ENCODE data around the gene GRXCR1. TPM values are rescaled to one million over a fixed set of nuclear protein-coding genes. Genes with fewer than 3 reads are reported as not detected.

The GRXCR1 gene
- total and polyA plus RNA-seq, 2 experiments from 2014 or later, result not detected

- H3K4me2 ChIP-seq (ENCODE audit: unreplicated experiment), result no peak overlapping the region
- 0 to 3% methylated on average over 1 of the region's 1 CpG for WGBS, 2 experiments (ENCODE audit: low coverage in 1 of 2, low lambda C conversion rate in 2 of 2, missing lambda C conversion rate in 2 of 2)
- no peaks in the 10 kb centered on the region for H3K9me2 ChIP-seq (ENCODE audit: insufficient read depth)
- no peaks in the 10 kb centered on the region for H3K36me3 ChIP-seq (ENCODE audit: low read depth)
- no peak for DNase-seq
- H3K4me3 ChIP-seq, result no peak overlapping the region
- no peaks in the 10 kb centered on the region for H3K9me3 ChIP-seq (ENCODE audit: low read depth)
- no peak overlapping the region for H3K9ac ChIP-seq
- H3K79me2 ChIP-seq (ENCODE audit: insufficient read depth), result no peaks in the 10 kb centered on the region
- H3K27me3 ChIP-seq (replicated peaks; ENCODE audit: insufficient read depth), result no peaks in the 10 kb centered on the region
- H2AFZ ChIP-seq, result no peak overlapping the region
- no peaks in the 10 kb centered on the region for H3F3A ChIP-seq (ENCODE audit: insufficient read depth)
- no peaks in the 10 kb centered on the region for H4K20me1 ChIP-seq (ENCODE audit: insufficient read depth)
- H3K4me1 ChIP-seq (ENCODE audit: insufficient read depth), result no peaks in the 10 kb centered on the region
- H3K27ac ChIP-seq, result no peak overlapping the region
- in situ Hi-C loops (cut with MboI), result no loop called here
- no peak for TF ChIP-seq EZH2 (IDR thresholded peaks at IDR 0.05; ENCODE audit: insufficient read depth, poor library complexity, severe bottlenecking)
- TF ChIP-seq EZH2phosphoT487 (IDR thresholded peaks at IDR 0.05; ENCODE audit: insufficient read depth, low read depth), result no peak
Measured at GRCh38 chr4:43047058-43047457, 154.5 kb downstream of the GRXCR1 start.

GRCh38 chr4:43048570-43048969 is 156.1 kb downstream of the GRXCR1 start:
- no peaks in the 10 kb centered on the region for H3K9me2 ChIP-seq (ENCODE audit: insufficient read depth)
- no peaks in the 10 kb centered on the region for H3K79me2 ChIP-seq (ENCODE audit: insufficient read depth)
- no peaks in the 10 kb centered on the region for H3K27me3 ChIP-seq (replicated peaks; ENCODE audit: insufficient read depth)
- TF ChIP-seq EZH2 (IDR thresholded peaks at IDR 0.05; ENCODE audit: insufficient read depth, poor library complexity, severe bottlenecking) (no peak), EZH2phosphoT487 (IDR thresholded peaks at IDR 0.05; ENCODE audit: insufficient read depth, low read depth) (no peak)
- H3K9ac ChIP-seq, result no peak overlapping the region
- in situ Hi-C loops (cut with MboI), result no loop called here
- H3K4me2 ChIP-seq (ENCODE audit: unreplicated experiment), result no peak overlapping the region
- no peaks in the 10 kb centered on the region for H4K20me1 ChIP-seq (ENCODE audit: insufficient read depth)
- no peaks in the 10 kb centered on the region for H3K36me3 ChIP-seq (ENCODE audit: low read depth)
- 43 to 48% methylated on average over 5 of the region's 5 CpGs for WGBS, 2 experiments (ENCODE audit: low coverage in 1 of 2, low lambda C conversion rate in 2 of 2, missing lambda C conversion rate in 2 of 2)
- peak; percentile 10 for DNase-seq
- H3K4me3 ChIP-seq, result no peak overlapping the region
- no peaks in the 10 kb centered on the region for H3K9me3 ChIP-seq (ENCODE audit: low read depth)
- H3K4me1 ChIP-seq (ENCODE audit: insufficient read depth), result no peaks in the 10 kb centered on the region
- H2AFZ ChIP-seq, result no peak overlapping the region
- H3K27ac ChIP-seq, result no peak overlapping the region
- no peaks in the 10 kb centered on the region for H3F3A ChIP-seq (ENCODE audit: insufficient read depth)

GRCh38 chr4:43049326-43049725 is 156.8 kb downstream of the GRXCR1 start:
- in situ Hi-C loops (cut with MboI), result no loop called here

GRCh38 chr4:43066415-43066814 is 173.9 kb downstream of the GRXCR1 start:
- Histone ChIP-seq H3K27me3 (replicated peaks; ENCODE audit: insufficient read depth) (no peaks in the 10 kb centered on the region), H3K36me3 (ENCODE audit: low read depth) (no peaks in the 10 kb centered on the region)

More at GRCh38 chr4:43049326-43049725, 156.8 kb downstream of the GRXCR1 start:
- Histone ChIP-seq H2AFZ (no peak overlapping the region), H3K9ac (no peak overlapping the region), H3K9me3 (ENCODE audit: low read depth) (no peaks in the 10 kb centered on the region), H4K20me1 (ENCODE audit: insufficient read depth) (no peaks in the 10 kb centered on the region), H3K4me2 (ENCODE audit: unreplicated experiment) (no peak overlapping the region), H3K4me3 (no peak overlapping the region), H3K9me2 (ENCODE audit: insufficient read depth) (no peaks in the 10 kb centered on the region), H3K4me1 (ENCODE audit: insufficient read depth) (no peaks in the 10 kb centered on the region), H3K27me3 (replicated peaks; ENCODE audit: insufficient read depth) (no peaks in the 10 kb centered on the region), H3F3A (ENCODE audit: insufficient read depth) (no peaks in the 10 kb centered on the region), H3K79me2 (ENCODE audit: insufficient read depth) (no peaks in the 10 kb centered on the region), H3K27ac (no peak overlapping the region), H3K36me3 (ENCODE audit: low read depth) (no peaks in the 10 kb centered on the region)
- TF ChIP-seq EZH2 (IDR thresholded peaks at IDR 0.05; ENCODE audit: insufficient read depth, poor library complexity, severe bottlenecking) (no peak), EZH2phosphoT487 (IDR thresholded peaks at IDR 0.05; ENCODE audit: insufficient read depth, low read depth) (no peak)
- no peak for DNase-seq

GRCh38 chr4:43071069-43071468 is 178.6 kb downstream of the GRXCR1 start:
- Histone ChIP-seq H3K4me2 (ENCODE audit: unreplicated experiment) (no peak overlapping the region), H3K9me3 (ENCODE audit: low read depth) (no peaks in the 10 kb centered on the region), H3K9me2 (ENCODE audit: insufficient read depth) (no peaks in the 10 kb centered on the region), H3K4me3 (no peak overlapping the region), H3K79me2 (ENCODE audit: insufficient read depth) (no peaks in the 10 kb centered on the region), H4K20me1 (ENCODE audit: insufficient read depth) (no peaks in the 10 kb centered on the region), H3K4me1 (ENCODE audit: insufficient read depth) (no peaks in the 10 kb centered on the region), H3K27ac (no peak overlapping the region), H3F3A (ENCODE audit: insufficient read depth) (no peaks in the 10 kb centered on the region), H2AFZ (no peak overlapping the region), H3K36me3 (ENCODE audit: low read depth) (no peaks in the 10 kb centered on the region), H3K27me3 (replicated peaks; ENCODE audit: insufficient read depth) (no peaks in the 10 kb centered on the region), H3K9ac (no peak overlapping the region)
- WGBS, 2 experiments (ENCODE audit: low coverage in 1 of 2, low lambda C conversion rate in 2 of 2, missing lambda C conversion rate in 2 of 2), result 16 to 18% methylated on average over 6 of the region's 6 CpGs
- in situ Hi-C loops (cut with MboI), result no loop called here
- DNase-seq, result no peak
- TF ChIP-seq EZH2 (IDR thresholded peaks at IDR 0.05; ENCODE audit: insufficient read depth, poor library complexity, severe bottlenecking) (no peak), EZH2phosphoT487 (IDR thresholded peaks at IDR 0.05; ENCODE audit: insufficient read depth, low read depth) (no peak)

More at GRCh38 chr4:43066415-43066814, 173.9 kb downstream of the GRXCR1 start:
- in situ Hi-C loops (cut with MboI), result no loop called here
- H3K4me2 ChIP-seq (ENCODE audit: unreplicated experiment), result no peak overlapping the region
- H3K4me3 ChIP-seq, result no peak overlapping the region
- H3K4me1 ChIP-seq (ENCODE audit: insufficient read depth), result no peaks in the 10 kb centered on the region
- H2AFZ ChIP-seq, result no peak overlapping the region
- no peaks in the 10 kb centered on the region for H3K79me2 ChIP-seq (ENCODE audit: insufficient read depth)
- H4K20me1 ChIP-seq (ENCODE audit: insufficient read depth), result no peaks in the 10 kb centered on the region
- no peak overlapping the region for H3K27ac ChIP-seq
- no peaks in the 10 kb centered on the region for H3K9me2 ChIP-seq (ENCODE audit: insufficient read depth)
- H3K9ac ChIP-seq, result no peak overlapping the region
- DNase-seq, result no peak
- no peak for TF ChIP-seq EZH2 (IDR thresholded peaks at IDR 0.05; ENCODE audit: insufficient read depth, poor library complexity, severe bottlenecking)
- no peak for TF ChIP-seq EZH2phosphoT487 (IDR thresholded peaks at IDR 0.05; ENCODE audit: insufficient read depth, low read depth)
- no peaks in the 10 kb centered on the region for H3F3A ChIP-seq (ENCODE audit: insufficient read depth)
- H3K9me3 ChIP-seq (ENCODE audit: low read depth), result no peaks in the 10 kb centered on the region

Small RNA genes lying within 50 kb of the gene (small RNA-seq; reads per million reads assigned to genes)
- not detected for gene RN7SKP82 (ENCODE audit: low read depth, low replicate concordance)

Other genes starting within 250 kb of the GRXCR1 start
- gene ATP8A1, start 235.6 kb upstream of the GRXCR1 start, total RNA-seq (2014; rRNA removed; shearing (Covaris generic)), result 0.11 and 0.25 TPM in 2 replicates
- gene ATP8A1, start 235.6 kb upstream of the GRXCR1 start, polyA plus RNA-seq (2016; fragmentation: Nextera tagmentation; extraction: Ambion mirVana), result 0.13 and 0.29 TPM in 2 replicates

Measured in GM23248 (cell line).